Measurements from ENCODE around the gene BARX2.
A peak's percentile ranks its signal among the peaks of the same experiment; 100 is the strongest.

Gene BARX2

GRCh38 chr11:129404731-129405130, 29.1 kb downstream of the BARX2 start:
- no peak for DNase-seq

DNA sequence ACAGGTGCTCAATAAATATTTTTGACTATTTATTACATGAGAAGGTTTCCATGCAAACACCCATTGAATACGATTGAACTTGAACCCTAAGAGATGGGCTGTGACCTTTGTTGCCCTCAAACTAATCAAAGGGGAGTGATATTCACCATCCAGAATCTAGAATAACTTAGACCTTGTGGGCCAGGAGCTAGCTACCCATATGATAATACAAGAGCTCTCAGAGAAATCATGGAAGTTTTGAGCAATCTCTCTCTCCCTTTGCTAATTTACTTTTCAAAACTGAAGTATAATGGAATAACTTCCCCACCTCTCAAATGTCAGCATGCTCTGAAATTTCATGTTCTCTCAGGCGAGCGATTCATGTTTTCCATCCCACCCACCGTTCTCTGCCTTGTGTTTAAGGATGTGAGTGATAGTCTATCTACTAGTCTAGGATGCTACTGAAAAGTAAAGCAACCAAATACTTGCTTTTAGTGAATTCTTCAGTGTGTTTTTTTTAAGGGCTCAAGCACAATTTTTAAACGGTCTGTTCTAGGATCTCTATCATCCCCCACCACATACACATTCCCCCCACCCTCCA, 33.3 kb downstream of the BARX2 start:
- no peak for DNase-seq

DNA sequence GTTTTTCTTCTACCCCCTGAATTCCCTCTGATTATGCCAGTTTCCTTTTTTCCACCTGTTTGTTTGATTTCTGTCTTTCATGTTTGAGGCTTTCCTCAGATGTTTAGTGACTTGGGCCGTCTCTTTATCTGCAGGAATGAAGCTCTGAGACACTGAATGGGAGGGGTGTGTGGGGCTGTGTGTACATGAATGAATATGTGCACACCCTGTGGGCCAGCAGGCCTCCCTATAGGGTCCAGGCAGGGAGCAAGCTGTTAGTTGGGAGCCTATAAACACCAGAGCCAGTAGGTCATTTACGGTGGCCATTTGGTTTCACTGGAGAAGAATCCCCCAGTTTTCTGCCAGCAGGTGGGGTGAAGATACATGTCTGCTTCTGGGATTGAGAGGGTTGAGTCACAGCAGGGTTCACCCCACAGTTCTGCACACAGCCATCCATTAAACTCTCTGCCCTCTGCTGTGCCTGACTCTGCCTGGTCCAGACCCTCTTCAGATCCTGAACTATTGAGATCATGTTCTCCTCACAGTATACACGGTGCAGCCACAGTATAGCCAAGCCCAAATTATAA, 34.8 kb downstream of the BARX2 start:
- no peak for DNase-seq

DNA sequence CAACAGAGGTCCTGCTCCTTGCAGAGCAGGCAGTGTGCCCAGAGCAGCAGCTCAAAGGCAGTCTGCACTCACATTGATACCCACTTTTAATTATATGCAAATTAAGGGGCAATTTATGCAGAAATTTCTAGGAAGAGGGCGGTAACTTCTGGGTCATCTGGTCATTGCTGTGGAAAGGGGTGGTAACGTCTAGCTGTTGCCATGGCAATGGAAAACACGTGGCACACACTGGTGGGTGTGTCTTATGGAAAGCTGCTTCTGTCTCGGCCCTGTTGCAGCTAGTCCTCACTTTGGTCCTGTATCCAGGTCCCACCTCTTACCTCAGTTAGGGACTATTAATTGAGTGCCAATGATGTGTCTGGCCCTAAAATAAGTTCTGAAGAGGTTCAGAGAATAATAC, 36.8 kb downstream of the BARX2 start:
- no peak for DNase-seq

DNA sequence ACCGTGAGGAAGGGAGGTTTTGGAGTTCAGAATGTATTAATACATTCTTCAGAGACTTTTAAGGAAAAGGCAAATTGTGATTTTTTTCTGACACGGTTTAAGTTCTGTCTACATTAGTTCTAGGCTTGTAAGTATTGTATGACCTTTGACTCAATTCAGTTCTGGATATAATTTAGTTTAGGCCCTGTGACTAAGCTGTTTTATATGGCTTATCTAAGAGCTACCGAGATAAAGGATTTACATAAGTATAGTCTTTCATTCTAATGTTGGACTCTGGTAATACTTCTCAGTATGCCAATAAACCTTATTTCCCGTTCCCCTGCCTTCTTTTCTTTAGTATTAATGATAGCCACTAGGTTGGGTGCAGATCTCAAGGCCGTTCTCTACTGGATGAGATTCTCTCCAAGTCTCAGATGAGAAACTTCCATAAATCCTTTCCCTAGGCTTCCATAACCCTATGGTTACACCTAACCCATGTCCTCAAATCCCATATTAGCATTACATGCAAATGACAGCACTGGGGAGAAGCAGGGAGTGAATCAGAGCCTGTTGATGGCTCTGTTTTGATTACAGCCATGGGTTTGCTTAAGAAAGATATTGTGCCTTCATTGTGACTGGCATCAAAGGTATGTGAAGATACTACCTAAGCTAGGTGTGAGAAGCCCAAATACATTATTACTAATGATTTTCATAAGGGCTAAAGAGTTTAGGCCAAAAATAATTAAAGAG, 38.7 kb downstream of the BARX2 start:
- DNase-seq = no peak

GRCh38 chr11:129416080-129416820, 40.6 kb downstream of the BARX2 start:
- DNase-seq = no peak

DNA sequence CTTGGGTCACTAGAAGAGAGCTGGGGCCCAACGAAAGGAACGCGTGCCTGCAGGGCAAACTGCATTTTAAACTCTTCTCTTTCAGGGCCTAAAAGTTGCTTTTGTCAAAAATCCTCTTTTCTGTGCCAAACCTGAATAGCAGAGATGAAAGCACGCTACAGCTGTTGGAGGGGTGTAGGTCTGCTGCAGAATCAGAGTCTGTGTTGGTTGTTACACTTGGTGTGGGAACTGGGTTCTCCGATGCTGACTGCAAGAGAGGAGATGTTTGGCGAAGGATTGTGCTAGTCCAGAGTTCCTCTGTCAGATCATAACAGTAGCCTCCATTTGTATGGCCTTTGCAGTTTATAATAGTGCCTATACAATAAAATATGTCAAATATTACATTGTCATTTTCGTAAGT, 41.8 kb downstream of the BARX2 start:
- DNase-seq = no peak

- no peak for DNase-seq
Measured at GRCh38 chr11:129418039-129418438, 42.4 kb downstream of the BARX2 start.

- no peak for DNase-seq
Measured at GRCh38 chr11:129419386-129419785, 43.7 kb downstream of the BARX2 start.

GRCh38 chr11:129423426-129423825, 47.8 kb downstream of the BARX2 start:
- no peak for DNase-seq

GRCh38 chr11:129425214-129425613, 49.6 kb downstream of the BARX2 start:
- DNase-seq = no peak

GRCh38 chr11:129426038-129426437, 50.4 kb downstream of the BARX2 start:
- DNase-seq = no peak

DNA sequence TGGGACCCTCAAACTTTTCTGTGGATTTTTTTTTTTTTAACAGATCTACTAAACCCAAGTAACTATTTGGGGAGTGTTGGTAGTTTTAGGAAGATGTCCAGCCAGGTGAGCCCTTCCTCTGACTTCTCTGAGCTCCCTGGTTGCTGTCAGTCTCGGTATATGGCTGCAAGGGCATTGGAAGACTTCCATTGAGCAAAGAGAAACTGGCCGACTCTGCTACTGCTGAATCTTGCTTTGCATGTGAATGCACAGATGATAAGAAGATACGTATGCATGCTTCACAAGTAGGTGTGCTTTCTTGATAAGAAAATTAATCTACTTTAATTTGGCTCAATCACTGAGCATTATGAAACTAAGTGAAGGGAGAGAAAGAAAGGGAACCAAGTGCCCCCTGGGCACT, 51.1 kb downstream of the BARX2 start:
- DNase-seq = no peak

DNA sequence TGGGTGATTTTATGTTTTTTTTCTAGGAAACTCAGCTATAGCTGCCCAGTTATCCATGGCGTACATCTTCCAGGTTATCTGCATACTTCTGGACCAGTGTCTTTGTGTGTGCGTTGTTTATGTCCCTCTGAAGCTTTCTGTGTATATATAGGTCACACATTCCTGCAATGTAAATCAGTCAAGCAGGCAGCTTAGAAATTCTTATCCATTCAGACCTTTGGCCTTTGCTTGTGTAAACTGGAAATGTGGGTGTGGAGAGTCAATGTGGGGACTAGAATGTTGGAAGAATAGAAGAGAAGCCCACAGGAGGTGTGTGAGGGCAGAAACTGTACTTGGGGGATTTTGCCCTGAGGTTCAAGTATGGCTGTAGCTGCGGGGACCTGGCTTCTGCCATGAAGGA, 51.7 kb downstream of the BARX2 start:
- DNase-seq = no peak

DNA sequence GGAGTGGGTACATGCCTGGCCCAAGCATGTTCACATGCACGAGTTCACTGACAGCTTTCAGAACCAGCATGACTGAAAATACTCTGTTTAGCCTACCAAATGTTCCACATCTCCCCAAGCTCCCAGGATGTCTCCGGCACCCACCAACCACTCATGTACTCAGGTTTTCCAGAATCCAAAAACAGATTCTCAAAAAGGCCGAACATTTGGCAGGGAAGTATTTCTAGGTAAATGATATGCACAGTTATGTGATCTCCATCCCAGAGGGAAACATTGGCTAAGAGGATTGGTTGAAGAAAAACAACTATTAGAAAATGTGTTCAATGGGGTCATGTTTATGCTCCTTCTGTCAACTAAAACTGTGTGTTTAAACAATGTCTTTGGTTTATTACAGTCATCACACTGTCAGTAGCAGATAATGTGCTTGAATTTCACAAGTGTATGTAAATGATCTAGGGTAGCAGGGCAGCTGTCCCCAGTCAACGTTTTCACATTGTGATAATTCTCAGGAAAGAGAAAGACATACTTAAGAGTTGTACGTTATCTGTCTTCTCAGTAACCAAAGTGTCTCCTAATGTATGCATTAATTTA, 52.3 kb downstream of the BARX2 start:
- DNase-seq = no peak

DNA sequence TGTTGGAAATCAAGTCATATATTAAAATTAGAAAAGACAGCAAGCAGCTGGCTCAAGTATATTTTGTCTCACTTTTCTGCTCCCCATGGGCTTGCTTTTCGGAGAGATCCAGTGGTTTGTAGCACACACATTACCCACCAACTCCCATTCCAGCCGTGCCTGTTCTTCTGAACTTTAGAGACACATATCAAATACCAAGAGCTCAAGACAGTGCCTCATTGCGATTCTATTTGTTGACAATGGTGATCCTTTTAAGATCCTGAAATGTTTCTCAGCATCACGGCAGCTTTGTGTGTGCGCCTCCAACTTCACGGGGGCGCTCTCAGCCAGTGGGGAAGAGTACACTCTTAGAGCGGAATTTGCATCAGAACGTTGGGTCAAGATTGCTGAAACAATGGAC, 52.9 kb downstream of the BARX2 start:
- DNase-seq = no peak

DNA sequence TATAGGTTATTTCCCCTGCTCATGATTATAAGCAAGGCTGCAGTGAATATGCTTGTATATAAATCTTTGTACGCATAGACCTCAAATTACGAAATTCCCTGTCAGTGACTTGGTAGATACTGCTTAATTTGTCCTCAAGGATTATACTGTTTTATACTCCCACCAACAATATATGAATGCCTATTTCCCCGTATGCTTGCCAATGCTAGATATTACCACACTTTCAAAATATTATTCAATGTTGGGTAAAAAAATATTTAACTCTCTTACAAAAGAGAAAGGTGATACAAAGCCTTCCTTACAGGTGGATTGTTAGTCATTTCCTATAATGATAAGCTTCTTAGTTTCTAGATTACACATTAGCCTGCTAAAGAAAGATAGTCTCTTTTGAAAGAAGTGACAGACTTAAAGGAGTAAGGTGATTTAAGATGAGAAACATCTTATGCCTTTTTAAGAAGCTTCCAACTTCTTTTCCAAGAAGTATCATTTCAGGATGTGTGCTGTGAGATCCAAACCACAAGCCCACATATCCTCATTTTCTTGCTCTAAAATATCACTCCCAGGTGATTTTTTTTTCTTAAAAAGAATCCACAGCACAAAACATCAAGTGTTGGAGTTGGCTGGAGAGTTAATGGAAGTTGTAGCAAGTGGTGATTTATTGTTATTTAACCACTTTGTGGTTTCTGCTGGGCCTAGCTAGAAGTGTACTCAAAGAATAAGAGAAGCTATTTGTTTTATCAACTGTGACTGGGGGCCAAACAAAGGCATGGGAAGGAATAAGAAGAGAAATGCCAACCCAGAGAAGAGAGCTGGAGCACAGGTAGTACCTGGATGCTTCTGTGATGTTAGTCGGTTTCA, 59.2 kb downstream of the BARX2 start:
- peak; percentile 2 for DNase-seq

DNA sequence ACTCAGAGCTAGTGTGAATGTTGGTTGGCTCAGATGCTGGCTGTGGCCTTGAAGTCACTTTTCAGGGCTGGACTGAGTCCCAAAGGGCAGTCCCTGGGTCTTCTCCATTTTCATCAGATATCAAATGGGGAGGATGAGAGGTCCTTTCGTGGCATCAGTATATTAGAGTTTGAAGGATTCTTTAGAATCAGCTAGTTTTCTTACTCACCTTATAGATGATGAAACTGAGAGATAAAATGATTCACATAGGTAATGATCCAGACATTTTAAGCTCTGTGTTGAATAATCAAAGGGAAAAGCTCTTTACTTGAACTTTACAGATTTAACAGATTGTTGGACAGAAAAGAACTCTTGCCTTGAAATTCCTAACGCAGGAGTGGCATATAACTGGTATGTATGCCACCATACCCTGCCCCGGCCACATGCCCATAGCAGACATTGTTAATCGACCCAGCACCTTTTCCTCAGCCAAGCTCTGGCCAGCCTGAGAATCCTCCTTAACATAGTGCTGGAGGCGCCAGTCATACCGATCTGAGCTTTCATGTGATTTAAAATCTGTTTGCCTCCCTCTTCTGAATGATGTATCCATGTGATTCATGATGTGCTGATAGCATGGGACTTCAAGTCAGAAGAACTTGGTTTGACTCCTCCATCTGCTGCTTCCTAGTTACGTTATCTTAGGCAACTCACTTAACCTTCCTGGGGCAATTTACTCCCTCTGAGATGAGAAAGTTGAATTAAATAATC, 60.0 kb downstream of the BARX2 start:
- no peak for DNase-seq

- no peak for DNase-seq
Measured at GRCh38 chr11:129436573-129436972, 60.9 kb downstream of the BARX2 start.

DNA sequence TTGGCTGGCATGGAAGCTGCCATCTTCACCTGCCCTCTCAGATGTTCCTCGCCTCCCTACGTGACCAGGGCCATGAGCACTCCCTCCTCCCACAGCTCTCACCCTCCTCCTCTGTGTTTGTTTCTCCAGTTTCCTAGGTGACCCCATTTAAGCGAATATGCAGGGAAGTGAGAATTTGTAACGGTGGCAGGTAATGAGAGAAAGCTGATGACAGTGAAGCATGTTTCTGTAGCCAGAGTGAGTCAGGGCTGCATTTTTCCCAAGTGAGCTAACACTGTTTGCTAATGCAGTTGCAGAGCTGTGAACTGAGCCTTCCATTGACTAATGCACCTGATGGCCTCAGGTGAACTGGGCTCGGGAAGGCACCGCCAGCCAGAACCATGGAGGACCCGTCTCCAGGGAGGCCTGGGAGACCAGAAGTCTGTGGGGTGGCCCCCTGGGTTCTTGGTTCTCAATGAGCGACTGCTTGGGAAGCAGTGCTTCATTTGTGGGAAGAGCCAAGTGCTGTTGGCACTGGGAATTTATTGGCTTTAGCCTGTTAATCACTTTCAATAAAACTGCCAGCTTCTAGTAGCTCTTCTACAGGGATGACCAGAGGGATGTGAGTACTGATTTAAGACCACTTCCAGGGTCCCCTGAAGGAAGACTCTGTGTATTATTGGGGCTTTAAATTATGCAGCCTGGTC, 64.5 kb downstream of the BARX2 start:
- DNase-seq = no peak

GRCh38 chr11:129442171-129442570, 66.5 kb downstream of the BARX2 start:
- no peak for DNase-seq

Data from MV-4-11 (cell line).